Dermis blood vessel endothelial cell (primary cell): ENCODE measurements around the gene MOB3B. TPM values are rescaled to one million over a fixed set of nuclear protein-coding genes. Genes with fewer than 3 reads are reported as not detected.

Experiments used
- DNase-seq: peaks from one replicate; pipeline ENCODE4 v3.0.0; 2010
- total RNA-seq: library from RNA; depleted of rRNA; stranded (reverse); fragments of >200 nt; gene quantifications from 2 replicates; pipeline ENCODE4 v1.2.3, GENCODE V29; 2014

Gene MOB3B
- total RNA-seq, 1 donor from 2014 or later = 0.85 TPM

GRCh38 chr9:27356446-27356845, 173.2 kb downstream of the MOB3B start:
- DNase-seq = no peak

DNA sequence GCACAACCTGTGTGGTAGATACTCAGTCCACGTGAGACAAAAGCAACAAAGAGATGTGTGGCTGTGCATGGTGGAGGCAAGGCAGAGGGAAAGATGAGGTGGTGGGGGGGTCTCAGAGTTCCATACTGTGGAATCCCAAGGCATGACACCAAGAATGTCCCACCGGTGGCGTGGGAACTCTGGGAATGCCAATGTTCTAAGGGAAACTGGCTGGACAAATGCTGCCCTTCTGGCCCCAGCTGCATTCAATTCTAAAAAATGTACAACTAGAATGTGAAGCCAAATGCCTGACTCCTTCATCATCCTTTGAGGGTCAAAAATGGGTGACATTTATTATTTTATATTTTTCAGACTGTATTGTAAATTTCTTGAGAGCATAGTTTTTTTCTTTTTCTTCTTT, 174.4 kb downstream of the MOB3B start:
- no peak for DNase-seq

- no peak for DNase-seq
These were observed 176.0 kb downstream of the MOB3B start for GRCh38 chr9:27353474-27354229.

- DNase-seq = no peak
These were observed 176.5 kb downstream of the MOB3B start for GRCh38 chr9:27353166-27353473.

DNA sequence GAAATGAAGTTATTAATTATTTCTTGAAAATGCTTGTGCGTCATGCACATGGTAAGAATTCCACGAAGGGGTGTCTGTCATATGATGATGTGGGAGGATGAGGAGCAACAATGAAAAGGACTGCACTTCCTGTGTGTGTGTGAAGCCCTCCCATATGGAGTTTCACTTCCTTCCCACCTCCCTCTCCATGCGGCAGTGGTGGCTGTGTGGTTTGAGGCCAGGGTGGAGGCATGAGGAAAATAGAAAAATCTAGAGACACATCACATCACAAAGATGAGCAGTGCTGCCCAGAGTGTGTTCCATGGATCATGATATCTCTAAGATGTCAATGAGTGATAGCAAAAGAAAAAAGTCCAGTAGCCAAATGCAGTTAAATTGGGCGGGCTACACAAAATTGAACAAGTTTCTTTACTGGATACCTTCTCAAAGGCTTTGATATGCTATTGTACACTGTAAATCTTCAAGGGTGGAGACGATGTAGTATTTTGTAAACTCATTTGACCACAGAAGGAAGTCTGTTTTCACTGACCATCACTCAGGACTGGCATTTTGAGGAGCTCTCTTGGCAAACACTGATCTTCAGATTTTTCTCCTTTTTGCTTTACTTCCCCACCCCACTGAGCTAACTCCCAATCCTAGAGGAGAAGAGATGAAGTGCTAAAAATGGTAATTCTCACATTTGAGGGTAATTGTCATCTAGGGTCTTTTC, 177.0 kb downstream of the MOB3B start:
- no peak for DNase-seq

DNA sequence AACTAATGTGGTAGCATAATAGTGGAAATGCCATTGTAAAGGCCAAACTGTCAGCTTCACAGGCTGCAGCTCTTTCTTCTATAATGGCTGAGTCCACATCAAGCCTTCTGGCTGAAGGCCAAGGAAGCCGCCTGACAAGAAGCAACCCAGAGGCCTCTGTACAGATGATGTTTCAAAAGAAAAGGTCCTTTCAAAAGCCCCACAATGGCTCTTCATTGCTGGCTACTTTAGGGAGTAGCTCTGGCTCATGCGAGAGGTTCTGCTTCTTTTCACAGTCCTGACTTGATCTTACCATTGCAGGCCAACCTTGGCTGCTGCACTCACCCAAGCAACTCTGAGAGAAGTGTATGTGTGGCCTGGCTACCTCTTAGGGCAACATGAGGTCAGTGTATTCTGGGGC, 178.2 kb downstream of the MOB3B start:
- DNase-seq = no peak

- no peak for DNase-seq
These were observed 179.1 kb downstream of the MOB3B start for GRCh38 chr9:27350382-27350976.

DNA sequence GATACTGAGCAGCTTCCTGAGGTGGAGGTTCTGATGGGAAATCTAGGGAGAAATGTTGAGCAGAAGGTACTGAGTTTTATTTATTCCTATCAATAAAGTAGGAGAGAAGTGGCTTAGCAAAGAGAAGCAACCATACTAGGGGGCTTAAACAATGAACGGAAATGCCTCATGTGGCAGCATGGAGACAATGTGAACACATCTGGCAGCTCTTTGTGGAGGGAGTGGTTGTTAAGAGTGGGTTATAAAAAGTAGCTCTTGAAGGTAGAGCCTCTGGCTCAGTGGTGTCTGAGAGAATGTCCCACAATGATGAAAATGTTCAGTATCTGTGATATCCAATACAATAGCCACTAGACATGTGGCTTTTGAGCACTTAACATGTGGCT, 179.9 kb downstream of the MOB3B start:
- DNase-seq = peak; percentile 21

GRCh38 chr9:27348785-27349697, 180.6 kb downstream of the MOB3B start:
- DNase-seq = no peak

GRCh38 chr9:27347889-27348288, 181.7 kb downstream of the MOB3B start:
- DNase-seq = no peak

DNA sequence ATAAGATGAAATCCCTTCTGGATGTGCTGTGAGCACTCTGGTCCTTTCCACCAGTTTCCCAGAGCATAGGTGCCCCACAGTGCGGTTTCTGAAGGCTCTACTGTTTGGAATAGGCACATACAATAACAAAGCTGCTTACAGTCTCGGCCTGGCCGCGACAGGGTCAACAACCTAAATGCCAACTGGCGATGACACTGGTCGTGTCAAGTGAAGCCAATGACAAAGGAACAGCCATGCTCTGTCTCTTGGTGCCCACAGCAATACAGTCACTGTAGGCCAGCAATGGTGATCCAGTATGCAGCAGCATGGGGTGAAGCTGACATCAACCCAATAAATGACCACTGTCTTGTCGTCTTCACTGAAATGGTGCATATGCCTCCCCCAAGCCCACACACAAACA, 184.8 kb downstream of the MOB3B start:
- DNase-seq = no peak

DNA sequence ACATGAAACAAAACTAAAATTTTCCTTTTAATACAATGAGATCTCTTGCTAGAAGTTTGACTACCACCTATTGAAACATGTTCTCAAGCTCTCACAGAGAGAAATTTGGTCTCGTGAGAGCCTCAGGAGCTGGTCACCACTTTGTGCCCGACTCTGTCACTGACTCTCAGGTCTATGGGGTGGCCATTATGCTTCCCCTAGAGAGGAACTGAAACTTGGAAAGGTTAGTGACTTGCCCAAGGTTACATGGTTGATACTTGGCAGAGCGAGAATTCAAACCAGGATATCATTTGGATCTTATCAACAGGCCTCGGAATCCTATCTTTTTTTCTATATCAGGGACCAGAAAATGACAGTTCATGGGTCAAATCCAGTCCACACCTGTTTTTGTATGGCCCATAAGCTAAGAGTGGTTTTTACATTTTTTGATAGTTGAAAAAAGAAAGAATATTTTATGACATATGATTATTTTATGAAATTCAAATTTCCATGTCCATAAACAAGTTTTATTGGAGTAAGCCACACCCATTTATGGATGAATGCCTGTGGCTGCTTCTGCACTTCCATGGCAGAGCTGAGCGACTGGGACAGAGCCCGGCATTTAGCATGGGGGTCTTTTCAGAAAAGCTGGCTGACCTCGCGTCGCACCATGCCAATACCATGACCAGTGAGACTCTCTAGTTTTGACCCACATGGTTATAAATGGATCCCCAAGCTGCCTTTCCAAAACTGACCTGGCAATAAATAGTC, 187.9 kb downstream of the MOB3B start:
- DNase-seq = no peak

GRCh38 chr9:27340961-27341511, 188.6 kb downstream of the MOB3B start:
- DNase-seq = no peak

DNA sequence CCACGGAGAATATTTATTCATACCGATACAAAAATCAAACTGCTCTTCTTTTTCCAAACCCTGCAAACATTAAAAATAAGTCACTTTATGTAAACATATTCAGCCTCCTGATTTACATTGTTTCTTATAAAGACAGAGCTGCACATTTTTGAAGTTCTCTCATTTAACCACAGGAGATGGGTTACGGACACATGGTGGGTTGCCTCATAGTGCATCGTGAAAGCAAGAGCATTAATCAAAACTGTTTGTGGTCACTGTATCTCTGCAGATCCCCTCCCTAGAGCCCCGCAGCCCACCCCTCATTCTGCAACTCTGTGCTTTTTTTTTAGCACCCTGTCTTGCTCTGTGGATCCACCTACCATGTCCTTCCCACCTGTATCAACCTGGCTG, 189.3 kb downstream of the MOB3B start:
- DNase-seq = no peak

DNA sequence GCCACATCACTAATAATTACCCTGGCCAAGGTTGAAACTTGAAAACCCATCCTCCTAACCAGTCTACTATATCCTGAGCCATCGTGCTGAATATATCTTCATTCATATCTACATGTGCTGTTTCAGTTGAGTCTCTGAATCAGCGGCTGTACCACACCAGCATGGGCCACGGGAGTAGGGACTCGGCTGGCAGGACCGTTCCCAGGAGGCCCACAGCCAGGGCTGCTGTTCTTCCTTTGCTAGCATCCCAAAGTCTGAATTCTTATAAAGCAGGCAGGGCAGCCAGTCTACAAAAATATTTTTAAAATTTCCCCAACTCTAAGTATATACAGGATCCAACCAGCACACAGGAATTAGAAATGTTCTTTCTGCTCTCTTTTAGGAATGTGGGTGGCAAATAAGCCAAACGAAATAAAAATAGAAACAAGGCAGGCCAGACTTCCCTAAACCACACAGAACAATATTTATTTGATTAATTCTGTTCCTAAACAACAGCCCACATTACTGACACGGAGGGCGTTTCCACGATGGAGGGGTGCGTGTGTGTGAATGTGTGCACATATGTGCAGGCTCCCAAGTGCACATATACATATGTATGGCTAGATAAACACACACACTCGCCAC, 189.8 kb downstream of the MOB3B start:
- no peak for DNase-seq

DNA sequence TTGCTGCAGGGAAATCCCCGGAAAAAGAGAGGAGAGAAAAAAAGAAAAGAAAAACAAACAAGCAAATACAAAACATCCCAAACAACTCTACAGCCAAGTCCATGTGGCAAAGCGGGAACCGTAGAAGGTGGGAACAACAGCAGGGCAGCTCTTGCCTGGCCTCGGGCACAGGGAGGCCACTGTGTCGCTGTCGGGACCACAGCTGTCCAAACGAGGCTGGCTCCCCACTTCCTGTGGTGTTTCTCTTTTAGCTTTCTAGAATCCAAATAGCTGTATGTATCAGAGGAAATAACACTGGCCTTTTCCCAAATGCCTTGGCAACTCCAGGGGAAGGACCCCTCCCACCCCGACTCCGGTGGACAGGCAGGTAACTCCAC, 191.1 kb downstream of the MOB3B start:
- no peak for DNase-seq

- no peak for DNase-seq
These were observed 191.6 kb downstream of the MOB3B start for GRCh38 chr9:27337833-27338526.

- DNase-seq = no peak
These were observed 192.4 kb downstream of the MOB3B start for GRCh38 chr9:27337236-27337635.

DNA sequence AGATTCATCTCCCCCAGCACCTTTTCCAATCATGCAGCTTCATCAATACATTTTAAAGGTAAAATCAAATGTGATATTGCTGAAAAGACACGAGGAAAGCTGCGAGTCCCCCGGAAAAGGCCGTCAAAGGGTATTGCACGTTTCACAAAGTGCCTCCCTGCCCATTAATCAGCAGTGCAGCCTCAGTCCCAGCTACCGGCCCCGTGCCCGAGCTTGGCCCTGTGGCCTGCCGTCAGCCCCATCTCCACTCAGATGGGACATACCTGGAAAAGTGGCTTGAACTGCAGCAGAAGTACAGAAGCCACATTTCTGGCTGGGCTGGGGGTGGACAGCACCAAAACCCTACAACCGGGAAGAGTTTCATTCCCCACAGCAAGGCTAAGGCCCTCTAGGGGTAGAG, 192.8 kb downstream of the MOB3B start:
- DNase-seq = no peak

DNA sequence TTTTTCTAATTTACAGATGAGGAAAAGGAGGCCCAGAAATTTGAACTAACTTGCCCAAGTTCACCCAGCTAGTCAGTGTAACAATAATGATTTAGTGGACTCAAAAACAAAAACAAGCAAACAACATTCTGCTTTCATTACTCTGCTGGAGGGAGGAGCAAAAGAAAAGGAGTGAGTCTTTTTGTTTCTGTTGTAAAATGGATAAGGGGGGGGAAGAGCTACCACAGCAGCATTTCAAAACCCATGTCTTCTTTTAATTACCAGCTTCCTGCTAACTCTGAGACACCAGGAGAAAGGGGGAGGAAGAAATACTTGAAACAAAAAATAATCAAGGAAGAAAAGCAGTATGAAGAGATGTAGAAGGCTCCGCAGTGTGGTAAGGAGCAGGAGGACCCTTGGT, 193.5 kb downstream of the MOB3B start:
- no peak for DNase-seq

- no peak for DNase-seq
These were observed 194.5 kb downstream of the MOB3B start for GRCh38 chr9:27335075-27335474.
